ENCODE results near the gene FARSB.
"Not testable (repeated sequence)": the region's sequence is repeated elsewhere in the genome, so short reads cannot be mapped to it uniquely, and the experiment has no call there.

The FARSB gene

DNA sequence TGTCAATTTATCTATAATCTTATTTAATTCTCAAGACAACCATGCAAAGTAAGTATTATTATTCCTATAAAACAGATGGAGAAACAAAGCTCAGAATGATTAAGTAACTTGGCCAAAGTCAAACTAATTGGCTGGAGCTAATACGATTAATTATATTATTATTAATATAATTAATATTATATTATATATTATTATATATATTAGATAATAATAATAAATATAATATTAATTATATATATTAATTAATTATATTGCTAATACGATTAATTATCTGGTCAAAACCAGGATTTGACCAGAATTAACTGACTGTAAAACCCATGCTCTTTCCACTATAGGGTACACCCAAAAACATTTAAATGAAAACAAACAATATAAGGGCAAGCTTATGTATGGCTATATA is 52.4 kb downstream of the FARSB start:
- no peak for DNase-seq

DNA sequence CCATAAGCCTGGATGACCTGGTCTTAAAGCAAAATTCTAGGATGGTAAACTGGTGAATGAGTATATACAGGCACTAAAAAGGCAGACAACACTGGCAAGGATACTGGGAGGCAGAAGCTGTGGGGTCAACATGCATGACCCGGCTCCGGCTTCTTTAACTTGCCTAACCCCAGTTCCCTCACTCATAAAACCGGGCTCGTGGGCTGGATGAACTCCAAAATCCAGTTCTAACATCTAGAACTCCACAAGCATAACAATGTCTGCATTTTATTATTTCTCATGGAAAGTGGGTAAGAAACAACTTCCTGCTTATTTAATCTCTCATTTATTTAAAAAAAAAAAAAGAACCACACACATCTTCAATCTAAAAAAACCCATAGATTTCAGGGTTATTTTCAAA is 57.3 kb downstream of the FARSB start:
- DNase-seq, result no peak

DNA sequence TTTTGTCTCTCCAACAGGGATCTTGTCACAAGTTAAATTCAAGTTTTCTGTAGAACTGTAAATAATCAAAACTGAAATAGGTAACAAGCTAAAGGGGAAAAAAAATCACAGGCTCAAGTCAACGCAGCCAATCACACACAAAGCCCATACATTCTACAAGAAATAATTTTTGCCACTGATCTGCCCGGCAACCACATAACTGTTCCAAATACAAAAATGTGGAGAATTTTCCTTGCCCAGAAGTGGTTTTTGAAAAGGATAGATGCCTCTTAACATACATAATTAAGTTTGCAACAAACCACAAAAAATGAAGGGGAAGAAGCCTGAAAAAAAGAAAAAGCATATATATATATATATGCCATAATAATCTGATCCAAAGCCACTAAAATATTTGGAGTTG is 60.3 kb downstream of the FARSB start:
- DNase-seq, result no peak

DNA sequence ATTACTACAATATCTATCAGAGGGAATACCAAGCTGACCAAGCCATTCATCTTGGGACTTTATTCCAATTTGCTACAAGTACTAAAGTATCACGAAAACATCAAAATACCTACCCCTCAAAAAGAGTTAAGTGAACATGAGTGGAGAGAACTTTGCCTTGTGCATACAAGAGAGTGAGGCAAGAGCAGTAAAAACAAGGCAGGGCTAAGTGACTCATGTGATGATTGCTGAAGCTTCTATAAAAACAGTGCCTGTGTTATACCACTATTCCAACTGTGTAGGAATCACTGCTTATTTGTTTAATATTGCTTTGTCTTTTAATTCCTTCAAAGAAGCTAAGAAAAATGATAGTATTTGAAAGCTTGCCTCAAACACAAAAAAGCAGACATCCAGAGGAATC is 61.2 kb downstream of the FARSB start:
- no peak for DNase-seq

DNA sequence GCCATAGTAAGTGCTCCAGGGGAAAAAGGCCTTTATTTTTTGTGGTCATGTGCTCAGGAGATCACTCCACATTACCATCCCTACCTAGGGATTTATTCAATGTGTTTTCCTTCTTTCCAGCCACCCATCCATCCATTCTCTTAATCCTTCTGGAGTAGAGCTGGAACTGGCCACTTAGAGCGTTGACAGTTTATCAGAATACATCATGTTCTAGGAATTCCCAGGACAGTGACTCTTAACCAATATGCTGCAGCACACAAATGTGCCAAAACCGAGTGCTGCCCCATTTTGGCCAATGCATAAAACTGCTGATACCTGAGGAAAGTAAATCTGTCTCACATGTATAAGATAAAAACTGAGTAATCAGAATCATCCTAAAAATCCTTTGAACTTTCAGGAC is 63.7 kb downstream of the FARSB start:
- DNase-seq, result no peak

DNA sequence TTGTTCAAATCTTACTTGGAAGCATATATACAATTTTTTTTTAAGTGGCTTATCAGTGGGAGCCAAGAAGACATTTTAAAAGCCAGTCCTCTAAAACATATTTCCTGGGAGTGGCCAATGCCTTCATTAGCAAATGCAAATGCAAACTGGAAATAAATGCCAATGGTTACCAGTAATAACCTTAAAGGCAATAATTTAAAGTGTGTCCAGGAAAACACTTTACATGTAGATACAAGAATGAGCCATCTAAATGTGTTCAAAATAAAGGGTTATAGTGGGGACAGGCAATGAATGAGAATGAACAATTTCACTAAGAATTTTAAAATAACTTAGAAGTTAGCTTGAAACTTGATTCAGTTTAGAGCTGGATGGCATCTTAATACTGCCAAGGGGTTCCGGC is 64.2 kb downstream of the FARSB start:
- no peak for DNase-seq

DNA sequence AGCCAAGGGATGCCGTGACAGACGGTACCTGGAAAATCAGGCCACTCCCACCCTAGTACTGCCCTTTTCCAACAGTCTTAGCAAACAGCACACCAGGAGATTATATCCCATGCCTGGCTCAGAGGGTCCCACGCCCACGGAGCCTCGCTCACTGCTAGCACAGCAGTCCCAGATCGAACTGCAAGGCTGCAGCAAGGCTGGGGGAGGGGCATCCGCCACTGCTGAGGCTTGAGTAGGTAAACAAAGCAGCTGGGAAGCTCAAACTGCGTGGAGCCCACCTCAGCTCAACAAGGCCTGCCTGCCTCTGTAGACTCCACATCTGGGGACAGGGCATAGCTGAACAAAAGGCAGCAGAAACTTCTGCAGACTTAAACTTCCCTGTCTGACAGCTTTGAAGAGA is 71.3 kb downstream of the FARSB start:
- DNase-seq, result not testable (repeated sequence)

DNA sequence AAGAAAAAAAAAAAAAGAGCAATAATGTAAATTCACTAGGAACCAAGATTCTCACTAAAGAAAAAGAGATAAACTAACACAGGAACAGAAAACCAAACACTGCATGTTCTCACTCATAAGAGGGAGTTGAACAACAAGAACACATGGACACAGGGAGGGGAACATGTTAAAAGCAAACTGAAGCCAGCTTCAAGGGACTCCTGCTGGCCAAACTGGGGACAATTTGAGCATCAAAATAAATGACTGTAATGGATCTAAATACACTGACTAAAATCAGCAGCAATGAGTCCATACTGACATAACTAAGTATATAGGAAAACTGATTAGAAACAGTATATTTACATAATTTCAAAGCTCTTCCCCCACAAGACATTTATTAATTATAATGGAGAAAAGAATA is 73.0 kb downstream of the FARSB start:
- no peak for DNase-seq

DNA sequence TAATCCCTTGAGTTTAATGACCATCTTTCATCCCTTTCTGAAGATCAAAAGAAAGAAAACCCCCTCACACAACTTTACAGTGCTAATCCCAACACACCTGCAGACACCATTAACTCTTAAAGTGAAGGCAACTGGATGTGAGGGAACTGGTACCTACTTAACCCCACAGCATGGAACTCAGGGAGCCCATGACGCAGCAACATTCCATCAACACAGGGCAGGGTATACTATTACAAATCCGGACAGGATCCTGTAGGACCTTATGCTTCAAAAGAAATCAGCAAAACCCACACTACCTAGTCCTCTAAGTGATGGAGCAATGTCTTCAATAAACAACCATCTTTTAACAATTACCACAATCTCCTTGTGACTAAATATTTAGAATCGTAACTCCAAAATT is 78.6 kb downstream of the FARSB start:
- no peak for DNase-seq

DNA sequence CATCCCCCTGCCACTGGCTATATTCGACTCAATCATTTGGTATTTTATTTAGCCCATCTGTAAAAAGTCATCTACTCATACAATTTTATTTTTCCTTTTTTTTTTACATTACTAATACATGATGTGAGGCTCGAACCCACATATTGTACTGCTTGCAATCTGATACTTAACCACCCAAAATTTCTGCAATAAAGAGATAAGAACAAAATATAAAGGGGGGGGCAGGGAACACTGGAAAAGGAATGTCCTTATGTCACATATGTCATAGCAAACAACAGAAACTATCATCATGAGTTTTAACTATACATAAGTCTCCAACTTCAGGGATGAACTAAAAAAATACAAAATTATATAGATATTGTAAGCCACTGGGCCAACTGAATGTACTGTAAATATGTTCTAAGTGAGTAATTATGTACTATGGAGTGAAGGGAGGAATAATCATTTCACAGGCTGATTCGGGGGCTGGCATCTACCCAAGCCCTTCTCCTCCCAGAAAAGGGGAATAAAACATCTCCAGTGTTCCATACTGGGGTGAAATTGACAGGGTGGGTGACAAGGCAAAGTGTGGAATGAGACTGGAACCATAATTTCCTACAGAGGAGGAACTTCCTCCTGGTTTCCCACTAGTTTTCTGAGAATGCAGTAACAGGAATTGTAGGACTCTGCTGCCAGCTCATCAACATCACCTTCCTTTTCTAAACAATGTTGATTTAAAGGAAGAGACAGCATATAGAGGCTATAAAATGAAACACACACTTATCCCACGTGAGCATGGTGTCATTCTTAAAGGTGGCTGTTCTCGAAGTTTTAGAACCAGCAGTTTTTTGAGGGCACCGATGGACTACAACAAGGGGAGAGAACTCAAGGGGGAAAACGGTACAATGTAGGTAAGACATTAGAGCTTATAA is 79.5 kb downstream of the FARSB start:
- no peak for DNase-seq

DNA sequence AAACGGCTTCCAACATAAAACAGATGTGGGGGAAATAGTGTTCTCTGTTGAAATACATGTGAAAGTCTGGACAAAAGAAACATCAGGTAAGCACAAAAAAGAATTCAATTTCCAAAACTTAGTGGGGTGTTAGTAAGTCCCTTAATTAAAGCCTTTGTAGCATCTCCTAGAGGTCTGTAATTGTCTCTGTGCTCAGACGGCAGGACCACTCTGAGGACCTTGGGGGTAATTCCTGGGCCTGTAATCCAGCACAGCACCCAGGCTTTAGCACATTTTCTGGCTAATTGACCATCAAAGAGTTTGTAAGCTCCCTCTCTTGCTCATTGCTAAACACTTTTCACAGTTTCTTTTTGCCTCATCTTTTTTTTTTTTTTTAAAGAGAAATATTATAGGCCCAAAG is 80.3 kb downstream of the FARSB start:
- DNase-seq, result no peak

DNA sequence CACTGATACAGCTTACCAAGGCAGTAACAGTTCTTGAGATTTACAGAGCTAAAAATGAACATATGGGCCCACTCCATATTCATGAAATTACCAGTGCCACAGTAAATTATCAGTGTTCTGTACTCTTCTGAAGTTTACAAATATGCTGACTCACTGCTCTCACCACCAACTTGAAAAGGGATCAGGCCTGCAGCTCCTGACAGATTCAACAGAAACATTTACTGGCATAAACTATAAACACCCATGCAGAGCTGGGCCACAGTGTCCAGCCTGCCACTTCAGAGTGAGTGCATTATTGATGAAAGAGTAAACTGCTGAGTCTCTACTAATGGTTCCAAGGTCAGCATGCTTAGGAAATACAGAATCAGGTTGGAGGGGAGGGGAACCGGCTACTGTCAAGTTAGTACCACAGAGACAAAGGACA is 83.1 kb downstream of the FARSB start:
- DNase-seq, result no peak

DNA sequence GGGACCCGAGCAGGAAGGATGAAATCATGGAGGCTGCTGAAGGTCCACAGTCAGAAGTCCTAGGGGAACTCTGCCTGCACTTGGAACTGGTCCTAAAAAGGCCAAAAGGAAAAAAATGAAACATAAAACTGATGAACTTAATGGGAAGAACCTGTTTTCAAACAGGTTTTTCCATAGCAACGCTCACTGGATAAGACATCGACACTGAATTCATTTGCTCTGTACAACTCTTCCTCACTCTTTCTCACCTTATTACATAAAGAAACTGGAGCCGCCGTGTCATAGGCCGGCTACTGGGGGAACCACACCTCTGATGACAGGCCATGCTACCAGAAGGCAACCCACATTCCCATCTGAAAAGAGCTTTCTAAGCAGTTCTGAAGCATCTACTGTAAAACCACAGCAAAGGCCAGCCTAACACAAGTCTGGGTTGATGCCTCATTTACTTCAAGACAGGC is 83.6 kb downstream of the FARSB start:
- DNase-seq, result no peak

DNA sequence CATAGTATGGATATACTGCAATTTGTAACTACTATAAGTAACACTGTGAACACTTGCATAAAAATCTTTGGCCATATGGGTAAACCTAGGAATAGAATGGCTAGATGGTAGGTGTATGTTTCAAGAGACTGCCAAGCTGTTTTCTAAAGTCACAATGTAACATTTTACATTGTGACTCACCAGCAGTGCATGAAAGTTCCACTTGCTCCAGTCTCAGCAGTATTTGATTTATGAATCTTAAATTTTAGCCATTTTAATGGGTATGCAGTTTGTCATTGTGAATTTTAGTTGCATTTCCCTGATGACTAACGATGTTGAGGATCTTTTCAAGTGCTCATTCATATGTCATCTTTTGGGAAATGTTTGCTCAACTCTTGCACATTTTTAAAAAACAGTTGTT is 86.1 kb downstream of the FARSB start:
- DNase-seq, result no peak

DNA sequence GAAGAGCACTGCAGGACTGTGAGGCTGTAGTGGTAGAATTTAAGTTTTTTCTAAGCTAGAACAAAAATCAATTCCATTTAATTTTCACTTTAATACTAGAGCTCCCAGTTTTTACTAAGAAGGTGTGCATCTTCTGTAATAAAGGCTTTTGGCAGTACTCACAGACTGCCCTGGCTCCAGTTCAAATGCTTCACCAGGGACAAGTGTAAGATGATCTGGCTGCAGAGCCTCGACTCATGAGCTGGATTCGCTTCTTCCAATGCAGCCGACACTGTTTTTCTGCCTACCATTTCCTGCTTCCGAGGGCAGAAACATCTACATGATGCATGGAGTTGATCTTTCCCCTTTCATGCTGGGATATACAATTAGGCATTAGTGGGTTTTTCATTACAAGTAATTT is 87.0 kb downstream of the FARSB start:
- peak; percentile 66 for DNase-seq

DNA sequence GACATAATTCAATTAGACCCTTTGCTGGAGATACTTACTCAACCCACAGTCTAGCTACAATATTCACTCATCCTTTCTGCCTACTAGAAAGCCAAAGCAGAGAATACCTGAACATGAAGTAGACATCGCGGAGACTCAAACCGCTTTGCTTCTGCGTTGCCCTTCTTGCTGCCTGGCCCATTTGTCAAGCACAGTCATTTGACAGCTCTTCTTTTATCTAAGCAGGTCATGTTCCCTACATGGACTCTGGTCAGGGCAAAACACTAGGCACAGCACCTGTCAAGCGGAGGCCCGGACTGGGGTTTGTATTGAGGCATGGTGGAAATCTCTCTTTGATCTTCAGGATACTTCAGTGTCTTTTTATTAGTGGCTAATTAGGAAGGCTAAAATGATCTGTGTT is 89.7 kb downstream of the FARSB start:
- no peak for DNase-seq

DNA sequence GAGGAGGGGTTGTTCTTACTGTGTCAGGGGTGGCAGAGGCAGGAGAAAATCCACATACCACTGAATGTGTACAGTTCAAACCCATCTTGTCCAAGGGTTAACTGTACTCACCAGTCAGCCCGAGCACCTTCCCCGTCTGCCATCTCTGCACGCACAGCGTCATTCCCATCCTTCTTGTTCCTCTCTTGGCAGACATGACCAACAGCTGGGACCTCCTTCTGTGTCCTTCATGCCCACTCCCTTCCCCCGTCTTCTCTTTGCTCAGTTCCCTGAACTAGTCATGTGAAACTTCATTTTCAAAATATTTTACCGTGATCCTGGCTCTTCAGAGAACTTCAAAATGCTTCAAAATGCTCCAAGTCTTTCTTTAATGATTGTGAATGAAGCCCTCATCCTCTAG is 92.0 kb downstream of the FARSB start:
- no peak for DNase-seq

DNA sequence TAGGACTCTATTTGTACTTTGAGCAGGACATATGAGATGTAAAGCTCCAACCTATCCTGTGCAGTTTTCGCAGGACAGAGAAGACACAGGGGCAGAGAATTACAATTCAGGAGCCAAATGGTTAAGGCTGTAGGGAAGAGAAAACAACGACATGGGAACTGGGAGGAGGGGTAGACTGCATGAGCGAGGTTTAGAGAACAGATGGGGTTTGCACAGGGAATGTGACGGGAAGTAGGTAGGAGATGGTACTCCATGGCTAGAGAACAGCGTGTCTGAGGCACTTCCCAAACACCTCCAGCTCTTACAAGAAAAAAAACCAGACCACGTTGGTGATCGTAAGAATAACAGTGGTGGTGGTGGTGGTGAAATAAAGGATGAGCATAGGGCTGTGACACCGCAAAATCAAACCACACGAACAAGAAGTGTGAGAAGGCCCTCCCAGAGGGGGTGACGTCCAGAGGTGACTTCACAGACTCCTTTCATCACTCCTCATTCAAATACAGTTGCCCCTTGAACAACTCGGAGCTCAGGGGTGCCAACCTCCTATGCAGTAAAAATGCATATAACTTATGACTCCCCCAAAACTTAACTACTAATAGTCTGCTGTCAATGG is 92.7 kb downstream of the FARSB start:
- DNase-seq, result no peak

DNA sequence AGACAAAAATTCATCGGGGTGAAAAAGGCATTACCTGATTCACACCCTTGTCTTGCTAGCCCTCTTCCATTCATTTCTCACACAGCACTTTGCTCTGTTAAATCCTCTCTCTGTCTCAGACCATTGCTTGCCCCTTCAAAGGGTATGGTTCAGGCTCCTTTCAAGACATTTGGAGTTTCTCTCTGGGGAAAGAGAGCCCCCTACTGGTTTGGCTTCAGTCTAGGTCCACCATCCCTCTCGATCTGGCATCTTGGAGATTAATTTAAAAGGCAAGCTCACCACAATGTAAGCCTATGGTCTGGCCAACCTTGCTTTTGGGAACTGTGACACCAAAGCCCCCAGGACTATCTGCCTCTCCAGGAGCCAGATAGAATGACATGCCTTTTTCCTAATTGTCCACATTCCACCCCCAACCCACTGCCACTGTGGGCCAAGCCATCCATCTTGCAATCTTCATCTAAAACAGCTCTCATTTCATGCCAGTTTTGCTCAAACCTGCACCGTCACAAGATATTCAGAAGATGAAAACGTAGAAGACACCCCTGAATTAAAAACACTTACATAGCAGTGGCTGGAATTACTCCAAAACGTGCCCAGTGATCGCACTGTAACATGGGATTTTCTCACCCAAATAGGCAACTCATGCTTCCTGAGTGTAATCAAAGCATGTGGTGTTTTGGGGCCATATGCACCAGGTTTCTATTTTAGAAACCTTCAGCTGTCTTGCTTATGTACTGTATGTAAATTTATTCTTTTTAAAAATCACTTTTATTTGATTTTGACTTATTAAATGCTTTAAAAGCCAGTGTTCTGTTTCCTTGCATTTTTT is 93.9 kb downstream of the FARSB start:
- peak; percentile 47 for DNase-seq

DNA sequence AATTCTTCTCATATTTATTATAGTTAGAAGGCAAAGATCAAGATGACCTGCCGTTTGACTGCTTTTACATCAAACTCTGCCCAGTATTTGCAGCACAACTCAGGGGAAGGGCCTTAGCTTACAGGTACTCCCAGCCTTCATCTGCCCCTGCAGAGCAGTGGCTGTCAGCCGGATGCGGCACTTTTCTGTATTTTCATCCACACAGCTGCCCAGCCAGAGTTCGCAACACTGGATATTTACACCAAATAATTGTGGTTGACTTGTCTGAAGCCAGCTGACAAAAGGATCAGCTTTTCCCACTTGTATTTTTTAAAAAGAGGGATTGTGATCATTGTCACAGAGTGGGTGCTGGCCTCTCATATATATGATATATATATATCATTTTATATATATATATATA is 94.7 kb downstream of the FARSB start:
- no peak for DNase-seq

DNA sequence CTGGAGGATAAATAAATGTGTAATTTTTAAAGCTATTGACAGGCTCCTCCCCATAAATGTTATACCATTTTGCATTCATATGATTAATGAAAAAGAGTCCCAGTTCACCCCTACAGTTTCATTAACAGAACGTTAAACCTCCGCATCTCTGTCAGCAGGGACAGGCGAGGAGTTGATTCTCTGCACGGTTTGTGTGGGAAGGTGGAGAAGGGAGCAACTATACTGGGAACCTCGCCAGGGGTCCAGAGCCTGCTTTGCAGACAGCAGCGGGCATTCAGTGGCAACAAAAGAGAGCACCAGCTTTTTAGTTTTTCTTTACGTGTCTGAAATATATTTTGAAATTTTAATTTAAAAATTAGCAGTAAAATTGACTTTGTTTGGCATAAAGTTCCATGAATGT is 101.4 kb downstream of the FARSB start:
- no peak for DNase-seq

DNA sequence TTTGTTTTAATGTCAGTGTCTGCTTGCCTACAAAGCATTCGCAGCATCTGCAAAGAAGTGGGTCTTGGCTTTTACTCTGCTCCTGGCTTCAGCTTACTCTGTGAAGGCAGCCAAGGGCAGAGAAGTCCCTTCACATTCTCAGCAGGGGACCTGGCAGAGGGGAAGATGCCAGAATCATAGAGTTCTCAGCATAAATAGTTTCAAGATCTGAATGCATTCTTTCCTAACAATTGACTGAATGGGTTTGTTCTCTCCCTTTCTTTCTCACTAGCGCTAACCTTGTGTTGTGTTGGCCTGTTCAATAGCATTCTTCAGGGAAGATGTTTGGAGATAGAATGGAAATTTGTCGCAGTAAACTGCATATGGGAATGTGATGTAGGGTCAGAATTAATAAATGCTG is 106.9 kb downstream of the FARSB start:
- no peak for DNase-seq

DNA sequence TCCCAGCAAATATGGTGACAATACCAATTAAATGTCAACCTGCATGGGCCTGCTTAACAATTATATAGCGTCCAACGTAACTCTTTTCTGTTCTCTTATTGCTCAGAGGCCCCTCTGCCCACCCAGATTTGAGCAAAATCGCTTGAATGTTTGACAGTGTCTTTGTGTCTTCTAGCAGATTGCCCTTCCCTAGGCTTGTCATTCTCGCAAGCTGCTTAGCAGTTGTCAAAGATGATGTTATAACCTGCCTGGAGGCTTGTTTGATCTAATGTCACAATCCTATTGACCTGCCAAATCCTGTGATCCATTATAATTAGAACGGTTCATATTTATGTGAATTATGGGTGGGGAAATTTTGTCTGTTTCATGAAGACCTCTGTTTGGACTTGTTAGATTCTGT is 108.8 kb downstream of the FARSB start:
- no peak for DNase-seq
